IMR-90 (cell line): ENCODE results near the gene CPSF4L. TPM values are rescaled to one million over a fixed set of nuclear protein-coding genes. Genes with fewer than 3 reads are reported as not detected.

Experiments used
- ATAC-seq: fragments of 200-7000 bp; cut with Tn5 transposase; 2 replicates; pipeline ENCODE4 v1.9.1; 2020; ENCODE audit warnings: low read depth, mild to moderate bottlenecking, moderate library complexity
- BruUV-seq: library from RNA; stranded (reverse); fragments of 400-500 nt; replicated peaks from 2 replicates; lab custom pipeline; 2021; lab: Mats Ljungman, UMichigan
- CTCF ChIA-PET: fragments of 300-600 bp; formaldehyde crosslinking; extraction: SDS; loops from one replicate; lab custom pipeline; 2021; ENCODE audit warnings: antibody characterized with exemption; lab: Yijun Ruan, JAX
- POLR2A ChIA-PET: fragments of 300-600 bp; sonication (Branson Sonifier 250); formaldehyde crosslinking; loops from one replicate; lab custom pipeline; 2022; ENCODE audit warnings: antibody characterized with exemption; ENCODE audit not compliant: unreplicated experiment; lab: Charles Lee
- DNase-seq: peaks from one replicate; pipeline ENCODE4 v3.0.0; 2013
- H2AFZ ChIP-seq: replicated peaks from 2 replicates; pipeline ENCODE3; 2013; ENCODE audit warnings: low read length, mild to moderate bottlenecking; ENCODE audit not compliant: poor library complexity
- H2AK5ac ChIP-seq: 2 replicates; pipeline ENCODE4 v1.6.1; 2013; ENCODE audit warnings: low read depth, low read length, inconsistent platforms
- H2AK9ac ChIP-seq: replicated peaks from 2 replicates; pipeline ENCODE3; 2013; ENCODE audit warnings: mild to moderate bottlenecking, low read depth, low read length, moderate library complexity; ENCODE audit not compliant: poor library complexity
- H2BK120ac ChIP-seq: 2 replicates; pipeline ENCODE4 v1.6.1; 2013; ENCODE audit warnings: low read depth, low read length, inconsistent platforms
- H2BK15ac ChIP-seq: 3 replicates; pipeline ENCODE4 v1.6.1; 2013; ENCODE audit warnings: low read depth, low read length, inconsistent platforms
- H2BK20ac ChIP-seq: 2 replicates; pipeline ENCODE4 v1.6.1; 2013; ENCODE audit warnings: low read depth, mild to moderate bottlenecking, inconsistent platforms, low read length, moderate library complexity
- H2BK5ac ChIP-seq: 2 replicates; pipeline ENCODE4 v1.6.1; 2013; ENCODE audit warnings: mild to moderate bottlenecking, low read depth, low read length, inconsistent platforms; ENCODE audit not compliant: poor library complexity, severe bottlenecking
- H3K14ac ChIP-seq: replicated peaks from 2 replicates; pipeline ENCODE4 v1.6.1; 2013; ENCODE audit warnings: low read depth, low read length, inconsistent platforms
- H3K18ac ChIP-seq: 2 replicates; pipeline ENCODE4 v1.6.1; 2013; ENCODE audit warnings: low read depth, low read length, control low read depth
- H3K23ac ChIP-seq: 2 replicates; pipeline ENCODE4 v1.6.1; 2013; ENCODE audit warnings: low read depth, low read length, inconsistent platforms
- H3K27ac ChIP-seq: 2 replicates; pipeline ENCODE4 v1.5.1; 2013; ENCODE audit warnings: mild to moderate bottlenecking, control low read depth, low read length; ENCODE audit not compliant: insufficient read depth
- H3K27me3 ChIP-seq: 2 replicates; pipeline ENCODE4 v1.6.1; 2013; ENCODE audit warnings: low read length; ENCODE audit not compliant: control insufficient read depth, insufficient read depth
- H3K36me3 ChIP-seq: 2 replicates; pipeline ENCODE4 v1.6.1; 2013; ENCODE audit warnings: low read length, mixed read lengths; ENCODE audit not compliant: control insufficient read depth, insufficient read depth
- H3K4ac ChIP-seq: 2 replicates; pipeline ENCODE4 v1.6.1; 2013; ENCODE audit warnings: low read depth, low read length, inconsistent platforms
- H3K4me1 ChIP-seq: 2 replicates; pipeline ENCODE4 v1.6.1; 2013; ENCODE audit warnings: low read length, mixed read lengths; ENCODE audit not compliant: control insufficient read depth, insufficient read depth
- H3K4me2 ChIP-seq: 2 replicates; pipeline ENCODE4 v1.6.1; 2013; ENCODE audit warnings: low read depth, mild to moderate bottlenecking, control low read depth, low read length, moderate library complexity
- H3K4me3 ChIP-seq: 2 replicates; pipeline ENCODE4 v1.5.1; 2013; ENCODE audit warnings: low read depth, mild to moderate bottlenecking, control low read depth, low read length, moderate library complexity; ENCODE audit not compliant: insufficient read depth
- H3K56ac ChIP-seq: 2 replicates; pipeline ENCODE4 v1.6.1; 2013; ENCODE audit warnings: low read length, inconsistent platforms; ENCODE audit not compliant: insufficient read depth; ENCODE audit errors: extremely low read depth
- H3K79me1 ChIP-seq, 2 experiments: 2 replicates each; pipeline ENCODE4 v1.6.1; 2013; ENCODE audit warnings: low read length in 2 of 2, inconsistent platforms in 1 of 2, low read depth in 1 of 2
- H3K9ac ChIP-seq: 2 replicates; pipeline ENCODE4 v1.6.1; 2013; ENCODE audit warnings: low read depth, low read length, control low read depth
- H3K9me1 ChIP-seq: 2 replicates; pipeline ENCODE4 v1.6.1; 2013; ENCODE audit warnings: low read length, inconsistent platforms; ENCODE audit not compliant: insufficient read depth
- H3K9me3 ChIP-seq: 2 replicates; pipeline ENCODE4 v1.6.1; 2013; ENCODE audit warnings: low read length; ENCODE audit not compliant: control insufficient read depth, insufficient read depth
- H4K20me1 ChIP-seq: 2 replicates; pipeline ENCODE4 v1.6.1; 2013; ENCODE audit warnings: low read length, inconsistent platforms; ENCODE audit not compliant: insufficient read depth
- H4K5ac ChIP-seq: 2 replicates; pipeline ENCODE4 v1.6.1; 2013; ENCODE audit warnings: mild to moderate bottlenecking, low read depth, low read length, control low read depth
- H4K8ac ChIP-seq, 2 experiments: 2 replicates each; pipeline ENCODE4 v1.6.1; 2013; ENCODE audit warnings: low read depth in 2 of 2, low read length in 2 of 2, control low read depth in 1 of 2, inconsistent platforms in 1 of 2
- H4K91ac ChIP-seq: 2 replicates; pipeline ENCODE4 v1.6.1; 2013; ENCODE audit warnings: low read depth, low read length, inconsistent platforms; ENCODE audit not compliant: insufficient read depth
- CEBPB ChIP-seq: IDR thresholded peaks from 2 replicates; pipeline ENCODE4 v1.6.1; 2012; ENCODE audit warnings: low read depth, low read length, improper control_type of control experiment
- CHD1 ChIP-seq: IDR thresholded peaks from 2 replicates; pipeline ENCODE4 v1.6.1; 2012; ENCODE audit warnings: low read depth, low read length, improper control_type of control experiment
- CTCF ChIP-seq: conservative IDR thresholded peaks from 2 replicates; pipeline ENCODE4 v1.5.1; 2012; ENCODE audit warnings: mild to moderate bottlenecking, low read depth, low read length, improper control_type of control experiment
- FOS ChIP-seq: fragments of 150-350 bp; IDR thresholded peaks from 2 replicates; pipeline ENCODE4 v1.6.1; 2016; ENCODE audit warnings: low read depth, low read length
- MAZ ChIP-seq: IDR thresholded peaks from 2 replicates; pipeline ENCODE4 v1.6.1; 2012; ENCODE audit warnings: low read depth, mild to moderate bottlenecking, low read length, improper control_type of control experiment, moderate library complexity, borderline replicate concordance
- RAD21 ChIP-seq: IDR thresholded peaks from 2 replicates; pipeline ENCODE4 v1.6.1; 2012; ENCODE audit warnings: low read length, improper control_type of control experiment
- SMC3 ChIP-seq: fragments of 150-350 bp; IDR thresholded peaks from 2 replicates; pipeline ENCODE4 v1.6.1; 2016; ENCODE audit warnings: low read depth, mild to moderate bottlenecking, antibody characterized with exemption, low read length, moderate library complexity
- WGBS, 2 experiments: methylation state at CpG; one replicate each; pipeline versions ENCODE4 v1.1.5 to v1.1.7; 2013; ENCODE audit warnings: missing lambda C conversion rate in 2 of 2; ENCODE audit not compliant: insufficient read length in 1 of 2; ENCODE audit errors: extremely low coverage in 2 of 2; 5-methylcytosine and 5-hydroxymethylcytosine counted together
- dilution Hi-C: fragments of 300-500 bp; cut with HindIII; formaldehyde crosslinking; loops from one replicate; pipeline ENCODE4 v1.14.3; 2018; ENCODE audit warnings: low sequenced_read_pairs; ENCODE audit not compliant: unreplicated experiment
- in situ Hi-C: fragments of 300-500 bp; cut with MboI; formaldehyde crosslinking; loops from 3 replicates; pipeline ENCODE4 v1.14.3; 2019; ENCODE audit warnings: low sequenced_read_pairs, inconsistent platforms, mixed read lengths
- intact Hi-C: fragments of 100-400 bp; cut with micrococcal nuclease; formaldehyde crosslinking; loops from 2 replicates; pipeline ENCODE4 v1.10.0; 2022
- polyA plus RNA-seq, 3 experiments: library from polyadenylated mRNA; depleted of rRNA; stranded (reverse); fragments of >200 nt; gene quantifications; 2 replicates each; pipeline ENCODE4 v1.2.3, GENCODE V29; 2012; ENCODE audit warnings: low replicate concordance in 1 of 3
- total RNA-seq: library from RNA; depleted of rRNA; stranded (reverse); fragments of >200 nt; gene quantifications from 2 replicates; pipeline ENCODE4 v1.2.3, GENCODE V29; 2012

Gene CPSF4L
- total and polyA plus RNA-seq, 2 of the 4 experiments (the other 2 are of a cell fraction) = not detected

GRCh38 chr17:73304971-73305812 is 43.5 kb upstream of the CPSF4L start:
- intact Hi-C loops = no loop called here
- peak overlapping the region; percentile 98 for H3K4ac ChIP-seq
- peak overlapping the region; percentile 74 for H3K9ac ChIP-seq
- no peaks in the 10 kb centered on the region for H3K27me3 ChIP-seq
- in situ Hi-C loops = loop anchor here (5.0 kb wide), 1 partner anchor 67 kb away; no protein-coding TSS in a partner anchor
- H3K9me3 ChIP-seq = no peaks in the 10 kb centered on the region
- H3K27ac ChIP-seq = peak overlapping the region; percentile 90
- H3K23ac ChIP-seq = peak overlapping the region; percentile 97
- peak overlapping the region; percentile 86 for H2BK5ac ChIP-seq
- peaks cover 12% of the 10 kb centered on the region for H4K20me1 ChIP-seq
- no TSS peak for BruUV-seq
- peak overlapping the region; percentile 5 for H3K4me3 ChIP-seq
- peaks cover 13% of the 10 kb centered on the region for H3K9me1 ChIP-seq
- peaks cover 16 to 59% of the 10 kb centered on the region in 2 experiments for H3K79me1 ChIP-seq
- ATAC-seq = peak; percentile 62
- TF ChIP-seq CHD1 = no peak
- TF ChIP-seq MAZ = no peak
- TF ChIP-seq FOS = 0 out of 2 replicates have a peak, but pooled peaks have one; percentile 2
- peak; percentile 37; the same call in 1 of the 2 replicates for TF ChIP-seq SMC3
- TF ChIP-seq CTCF = peak; percentile 43
- no peak for TF ChIP-seq CEBPB
- TF ChIP-seq RAD21 = peak; percentile 45
- H2BK120ac ChIP-seq = peak overlapping the region; percentile 92
- peak overlapping the region; percentile 66 for H4K5ac ChIP-seq
- peak overlapping the region; percentile 90 to 99 for H4K8ac ChIP-seq
- POLR2A ChIA-PET = no interaction called here
- DNase-seq = peak; percentile 78
- peak overlapping the region; percentile 92 for H3K14ac ChIP-seq
- peak overlapping the region; percentile 99 for H2AK5ac ChIP-seq
- H3K4me1 ChIP-seq = peaks cover 37% of the 10 kb centered on the region
- H3K18ac ChIP-seq = peak overlapping the region; percentile 53
- H3K56ac ChIP-seq = peak overlapping the region; percentile 95
- peak overlapping the region; percentile 96 for H4K91ac ChIP-seq
- peak overlapping the region; percentile 69 for H2BK15ac ChIP-seq
- peak overlapping the region; percentile 90 for H2AFZ ChIP-seq
- dilution Hi-C loops = no loop called here
- CTCF ChIA-PET = interaction anchor here (0.8 to 1.2 kb wide), 3 partner anchors 9 to 65 kb away, joined by 3 to 6 read pairs (median 3); no protein-coding TSS in a partner anchor
- H3K36me3 ChIP-seq = peaks cover 3% of the 10 kb centered on the region; the same call in 1 of the 2 replicates
- 0% methylated on average over 5 of the region's 16 CpGs; no CpG with 5 or more reads in 1 of the 2 experiments for WGBS, 2 experiments
- H2BK20ac ChIP-seq = peak overlapping the region; percentile 85
- peak overlapping the region; percentile 92 for H2AK9ac ChIP-seq
- H3K4me2 ChIP-seq = peak overlapping the region; percentile 85
